Astrocyte (in vitro differentiated cells and primary cell): ENCODE results near the gene RECQL5. TPM values are rescaled to one million over a fixed set of nuclear protein-coding genes. Genes with fewer than 3 reads are reported as not detected.

Experiments
- DNase-seq: peaks from one replicate; pipeline ENCODE4 v3.0.0-alpha.2; 2010; ENCODE audit warnings: low read depth
- FAIRE-seq: peaks from 2 replicates; lab custom pipeline; 2011; peaks lifted over from hg19 to GRCh38; lab: Jason Lieb, UNC
- H2AFZ ChIP-seq: 2 replicates; pipeline ENCODE4 v1.6.0; 2012; ENCODE audit warnings: low read depth, low read length, inconsistent platforms
- H3K27ac ChIP-seq: 2 replicates; pipeline ENCODE4 v1.5.1; 2011; ENCODE audit warnings: low read depth, low read length, inconsistent platforms
- H3K27me3 ChIP-seq: 2 replicates; pipeline ENCODE4 v1.6.0; 2011; ENCODE audit warnings: low read length, inconsistent platforms; ENCODE audit not compliant: insufficient read depth
- H3K36me3 ChIP-seq: 2 replicates; pipeline ENCODE4 v1.5.1; 2011; ENCODE audit warnings: low read length, inconsistent platforms; ENCODE audit not compliant: insufficient read depth
- H3K4me1 ChIP-seq: 2 replicates; pipeline ENCODE4 v1.5.1; 2011; ENCODE audit warnings: low read length, inconsistent platforms; ENCODE audit not compliant: insufficient read depth
- H3K4me2 ChIP-seq: 2 replicates; pipeline ENCODE4 v1.6.0; 2012; ENCODE audit warnings: low read length, inconsistent platforms
- H3K4me3 ChIP-seq: 2 replicates; pipeline ENCODE4 v1.5.1; 2011; ENCODE audit warnings: low read depth, mild to moderate bottlenecking, low read length, inconsistent platforms; ENCODE audit not compliant: insufficient read depth
- H3K79me2 ChIP-seq: 2 replicates; pipeline ENCODE4 v1.6.0; 2012; ENCODE audit warnings: mild to moderate bottlenecking, low read length, inconsistent platforms; ENCODE audit not compliant: insufficient read depth
- H3K9ac ChIP-seq: 2 replicates; pipeline ENCODE4 v1.6.0; 2012; ENCODE audit warnings: mild to moderate bottlenecking, low read length, inconsistent platforms
- H3K9me3 ChIP-seq: 2 replicates; pipeline ENCODE4 v1.5.1; 2012; ENCODE audit warnings: low read depth, mild to moderate bottlenecking, low read length, inconsistent platforms; ENCODE audit not compliant: insufficient read depth
- H4K20me1 ChIP-seq: 2 replicates; pipeline ENCODE4 v1.6.0; 2012; ENCODE audit warnings: low read length, inconsistent platforms; ENCODE audit not compliant: insufficient read depth
- H3K27ac Mint-ChIP-seq: one replicate; pipeline ENCODE4 v1.8.0; 2021; ENCODE audit warnings: mild to moderate bottlenecking, mixed read lengths; ENCODE audit not compliant: unreplicated experiment
- H3K27me3 Mint-ChIP-seq: one replicate; pipeline ENCODE4 v1.8.0; 2021; ENCODE audit warnings: low read depth, mixed read lengths; ENCODE audit not compliant: unreplicated experiment
- H3K36me3 Mint-ChIP-seq: one replicate; pipeline ENCODE4 v1.8.0; 2021; ENCODE audit warnings: low read depth, mixed read lengths; ENCODE audit not compliant: unreplicated experiment
- H3K4me1 Mint-ChIP-seq: one replicate; pipeline ENCODE4 v1.8.0; 2021; ENCODE audit warnings: low read depth, mixed read lengths; ENCODE audit not compliant: unreplicated experiment
- H3K4me3 Mint-ChIP-seq: one replicate; pipeline ENCODE4 v1.8.0; 2021; ENCODE audit warnings: mild to moderate bottlenecking, moderate library complexity, mixed read lengths; ENCODE audit not compliant: unreplicated experiment
- H3K9me3 Mint-ChIP-seq: one replicate; pipeline ENCODE4 v1.8.0; 2021; ENCODE audit warnings: mild to moderate bottlenecking, mixed read lengths; ENCODE audit not compliant: unreplicated experiment
- EZH2 ChIP-seq: IDR thresholded peaks from 2 replicates; pipeline ENCODE4 v1.6.1; 2012; ENCODE audit warnings: mild to moderate bottlenecking, low read length, inconsistent platforms; ENCODE audit not compliant: insufficient read depth
- total RNA-seq: library from RNA; stranded (reverse); gene quantifications from 2 replicates; pipeline ENCODE4 v1.2.1, GENCODE V29; 2021
- TF ChIP-seq, protein P1 (sequence below): IDR thresholded peaks from 2 replicates; pipeline ENCODE4 v1.5.1; 2011; ENCODE audit warnings: low read depth, mild to moderate bottlenecking, inconsistent platforms, low read length, moderate library complexity; ENCODE audit not compliant: insufficient read depth

RECQL5 gene
- total RNA-seq, 1 donor from 2014 or later = 25.9 TPM

DNA sequence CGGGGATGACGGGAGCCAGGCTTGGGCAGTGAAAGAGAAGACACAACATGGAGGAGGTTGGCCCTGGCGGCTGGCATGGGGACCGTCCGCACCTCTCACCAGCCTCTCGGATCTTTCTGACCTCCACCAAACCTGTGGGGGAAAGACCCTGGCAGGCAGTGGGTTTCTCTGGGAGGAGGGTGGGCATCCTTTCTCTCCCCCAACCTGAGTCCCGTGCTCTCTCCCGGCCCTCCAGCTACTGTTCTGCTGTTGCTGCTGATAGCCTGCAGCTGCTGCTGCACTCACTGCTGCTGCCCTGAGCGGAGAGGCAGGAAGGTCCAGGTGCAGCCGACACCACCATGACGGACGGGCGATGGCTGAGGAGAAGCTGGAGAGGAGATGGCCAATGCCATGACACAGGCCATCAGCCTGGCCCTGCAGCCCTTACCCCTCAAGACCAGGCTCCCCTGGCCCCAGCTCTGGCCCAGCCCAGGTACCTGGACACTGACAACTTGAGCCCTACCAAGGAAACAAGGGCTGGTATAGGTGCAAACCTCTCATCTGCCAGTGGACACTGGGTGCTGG lies 26.3 kb downstream of the RECQL5 start:
- peaks cover 8% of the 10 kb centered on the region for H3K4me1 Mint-ChIP-seq
- Histone ChIP-seq H2AFZ (no peak overlapping the region), H3K79me2 (no peaks in the 10 kb centered on the region), H3K36me3 (no peaks in the 10 kb centered on the region), H3K4me3 (no peak overlapping the region), H3K4me2 (no peak overlapping the region), H3K27me3 (no peaks in the 10 kb centered on the region), H3K9me3 (no peaks in the 10 kb centered on the region), H3K4me1 (peaks cover 5% of the 10 kb centered on the region), H4K20me1 (peaks cover 6% of the 10 kb centered on the region), H3K27ac (no peak overlapping the region), H3K9ac (no peak overlapping the region)
- no peaks in the 10 kb centered on the region for H3K9me3 Mint-ChIP-seq
- H3K36me3 Mint-ChIP-seq = peaks cover 16% of the 10 kb centered on the region
- H3K27ac Mint-ChIP-seq = no peak overlapping the region
- H3K27me3 Mint-ChIP-seq = no peaks in the 10 kb centered on the region
- TF ChIP-seq, protein P1, sequence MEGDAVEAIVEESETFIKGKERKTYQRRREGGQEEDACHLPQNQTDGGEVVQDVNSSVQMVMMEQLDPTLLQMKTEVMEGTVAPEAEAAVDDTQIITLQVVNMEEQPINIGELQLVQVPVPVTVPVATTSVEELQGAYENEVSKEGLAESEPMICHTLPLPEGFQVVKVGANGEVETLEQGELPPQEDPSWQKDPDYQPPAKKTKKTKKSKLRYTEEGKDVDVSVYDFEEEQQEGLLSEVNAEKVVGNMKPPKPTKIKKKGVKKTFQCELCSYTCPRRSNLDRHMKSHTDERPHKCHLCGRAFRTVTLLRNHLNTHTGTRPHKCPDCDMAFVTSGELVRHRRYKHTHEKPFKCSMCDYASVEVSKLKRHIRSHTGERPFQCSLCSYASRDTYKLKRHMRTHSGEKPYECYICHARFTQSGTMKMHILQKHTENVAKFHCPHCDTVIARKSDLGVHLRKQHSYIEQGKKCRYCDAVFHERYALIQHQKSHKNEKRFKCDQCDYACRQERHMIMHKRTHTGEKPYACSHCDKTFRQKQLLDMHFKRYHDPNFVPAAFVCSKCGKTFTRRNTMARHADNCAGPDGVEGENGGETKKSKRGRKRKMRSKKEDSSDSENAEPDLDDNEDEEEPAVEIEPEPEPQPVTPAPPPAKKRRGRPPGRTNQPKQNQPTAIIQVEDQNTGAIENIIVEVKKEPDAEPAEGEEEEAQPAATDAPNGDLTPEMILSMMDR = no peak
- TF ChIP-seq EZH2 = no peak
- H3K4me3 Mint-ChIP-seq = no peak overlapping the region
- no peak for FAIRE-seq
- DNase-seq = no peak

DNA sequence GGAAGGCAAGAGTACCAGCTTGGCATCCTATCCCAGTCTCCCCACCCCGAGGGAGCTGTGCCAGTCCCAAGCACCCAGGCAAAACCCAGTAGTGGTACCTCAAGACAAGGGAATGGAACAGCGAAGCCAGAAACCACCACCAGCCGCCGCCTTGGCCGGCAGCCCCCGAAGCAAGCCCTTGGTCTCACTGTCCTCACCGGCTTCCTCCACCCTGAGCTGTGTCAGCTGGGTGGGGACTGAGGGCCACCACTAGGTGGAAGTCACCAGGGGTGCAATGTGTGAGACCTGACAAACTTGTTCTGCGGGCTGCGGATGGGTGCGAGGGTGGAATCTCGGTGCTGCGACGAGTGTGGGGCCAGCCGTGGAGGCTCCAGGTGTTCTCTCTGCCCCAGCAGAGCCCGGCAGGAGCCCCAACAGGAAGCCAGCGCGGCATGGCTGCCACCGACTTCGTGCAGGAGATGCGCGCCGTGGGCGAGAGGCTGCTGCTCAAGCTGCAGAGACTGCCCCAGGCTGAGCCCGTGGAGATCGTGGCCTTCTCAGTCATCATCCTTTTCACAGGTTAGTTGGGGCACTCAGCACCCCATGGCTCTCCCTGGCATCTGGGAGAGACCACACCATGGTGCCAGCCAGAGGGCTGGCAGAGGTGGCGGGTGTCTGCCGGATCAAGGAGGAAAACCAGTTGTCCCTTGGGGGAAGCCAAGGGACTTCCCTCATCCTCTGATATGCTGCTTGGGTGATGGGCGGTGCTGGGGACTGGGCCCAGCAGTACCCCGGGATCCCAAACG lies 27.0 kb downstream of the RECQL5 start:
- Histone ChIP-seq H3K79me2 (no peaks in the 10 kb centered on the region), H2AFZ (no peak overlapping the region), H3K27me3 (no peaks in the 10 kb centered on the region), H4K20me1 (peaks cover 3% of the 10 kb centered on the region), H3K27ac (no peak overlapping the region), H3K4me3 (no peak overlapping the region), H3K36me3 (no peaks in the 10 kb centered on the region), H3K4me2 (no peak overlapping the region), H3K4me1 (no peaks in the 10 kb centered on the region), H3K9ac (no peak overlapping the region), H3K9me3 (no peaks in the 10 kb centered on the region)
- no peaks in the 10 kb centered on the region for H3K9me3 Mint-ChIP-seq
- no peak overlapping the region for H3K27ac Mint-ChIP-seq
- H3K36me3 Mint-ChIP-seq = peaks cover 16% of the 10 kb centered on the region
- TF ChIP-seq EZH2 = no peak
- TF ChIP-seq, protein P1 = no peak
- no peak overlapping the region for H3K4me3 Mint-ChIP-seq
- no peak for DNase-seq
- H3K4me1 Mint-ChIP-seq = peaks cover 1% of the 10 kb centered on the region
- no peaks in the 10 kb centered on the region for H3K27me3 Mint-ChIP-seq
- FAIRE-seq = no peak

DNA sequence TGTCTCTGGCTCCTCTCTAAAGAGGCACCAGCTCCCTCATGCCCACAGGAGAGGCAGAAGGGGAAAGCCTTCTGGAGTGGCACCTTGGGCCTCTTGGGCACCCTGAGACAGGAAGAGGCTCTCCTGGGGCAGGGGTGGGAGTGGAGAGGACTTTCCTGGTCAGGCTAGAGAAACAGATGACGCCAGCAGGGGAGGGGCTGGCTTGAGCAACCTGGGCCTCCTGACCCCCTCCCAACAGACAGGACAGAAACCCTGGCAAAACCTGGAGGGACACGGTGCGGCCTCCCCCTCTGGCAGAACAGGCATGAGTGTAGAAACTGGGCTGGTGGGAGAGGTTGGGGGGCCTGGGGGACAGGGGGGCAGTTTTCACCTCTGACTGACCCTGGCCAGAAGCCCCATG lies 27.6 kb downstream of the RECQL5 start:
- Histone ChIP-seq H3K4me1 (no peaks in the 10 kb centered on the region), H3K36me3 (no peaks in the 10 kb centered on the region), H3K9ac (no peak overlapping the region), H3K27me3 (no peaks in the 10 kb centered on the region), H3K27ac (no peak overlapping the region), H3K79me2 (no peaks in the 10 kb centered on the region), H2AFZ (no peak overlapping the region), H3K4me3 (no peak overlapping the region), H4K20me1 (peaks cover 7% of the 10 kb centered on the region), H3K9me3 (no peaks in the 10 kb centered on the region), H3K4me2 (no peak overlapping the region)
- no peaks in the 10 kb centered on the region for H3K4me1 Mint-ChIP-seq
- DNase-seq (no peak), FAIRE-seq (no peak)
- no peak overlapping the region for H3K27ac Mint-ChIP-seq
- no peaks in the 10 kb centered on the region for H3K9me3 Mint-ChIP-seq
- H3K36me3 Mint-ChIP-seq = peaks cover 17% of the 10 kb centered on the region
- no peak overlapping the region for H3K4me3 Mint-ChIP-seq
- TF ChIP-seq EZH2 = no peak
- TF ChIP-seq, protein P1 = no peak
- H3K27me3 Mint-ChIP-seq = no peaks in the 10 kb centered on the region
